ENCODE results near the gene THSD4. TPM values are rescaled to one million over a fixed set of nuclear protein-coding genes. Genes with fewer than 3 reads are reported as not detected.

THSD4 gene
- polyA plus RNA-seq, 2 of the 4 experiments (the other 2 are of a cell fraction) = 15.8 to 40.7 TPM

DNA sequence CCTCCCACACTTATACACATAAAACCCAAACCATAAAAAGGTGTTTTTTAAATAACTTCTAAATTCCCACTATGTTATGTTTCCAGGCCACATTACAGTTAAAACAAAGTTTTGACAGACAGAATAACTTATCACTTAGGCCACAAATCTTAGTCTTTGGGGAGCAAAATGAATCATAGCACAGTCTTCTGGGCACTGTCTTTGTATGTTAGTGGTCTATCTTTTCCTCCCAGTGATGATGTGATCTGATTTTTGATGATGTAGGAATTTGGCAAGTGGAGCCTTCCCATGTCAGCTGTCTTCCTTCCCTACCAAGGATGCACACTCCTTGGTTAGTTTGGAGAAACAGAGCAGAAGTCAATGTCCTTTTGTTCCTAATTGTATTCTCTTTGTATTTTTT is 67.3 kb downstream of the THSD4 start:
- no peak for TF ChIP-seq KDM5A (IDR thresholded peaks at IDR 0.05)
- TF ChIP-seq SMC3 (IDR thresholded peaks at IDR 0.05) = no peak
- no peak for TF ChIP-seq CHD2 (IDR thresholded peaks at IDR 0.05; ENCODE audit: low read length, partially characterized antibody)
- TF ChIP-seq MAFK (IDR thresholded peaks at IDR 0.05; ENCODE audit: partially characterized antibody) = peak; percentile 54

DNA sequence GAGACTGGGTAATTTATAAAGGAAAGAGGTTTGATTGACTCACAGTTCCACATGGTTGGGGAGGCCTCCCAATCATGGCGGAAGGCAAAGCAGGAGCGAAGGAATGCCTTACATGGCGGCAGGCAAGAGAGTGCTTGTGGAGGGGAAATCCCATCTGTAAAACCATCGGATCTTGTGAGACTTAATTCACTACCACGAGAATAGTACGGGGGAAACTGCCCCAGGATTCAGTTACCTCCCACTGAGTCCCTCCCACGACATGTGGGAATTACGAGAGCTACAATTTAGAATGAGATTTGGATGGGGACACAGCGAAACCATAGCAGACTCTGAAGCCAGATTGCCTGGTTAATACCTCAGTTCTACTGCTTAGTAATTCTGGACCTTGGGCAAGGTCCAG is 67.8 kb downstream of the THSD4 start:
- WGBS (ENCODE audit: missing lambda C conversion rate) = 84% methylated on average over 9 of the region's 9 CpGs
- Histone ChIP-seq H3K27ac (no peak overlapping the region), H3K9me3 (no peaks in the 10 kb centered on the region), H3K4me2 (no peak overlapping the region), H3K4me3 (no peak overlapping the region), H3K4me1 (no peaks in the 10 kb centered on the region)
- POLR2A ChIA-PET = no interaction called here
- no peak for DNase-seq (ENCODE audit: low read depth in 1 of 2, low spot score in 1 of 2)
- no peak for ATAC-seq
- peak; percentile 28 for FAIRE-seq
- TF ChIP-seq EP300 (IDR thresholded peaks at IDR 0.05) = no peak
- TF ChIP-seq SMC3 (IDR thresholded peaks at IDR 0.05) = no peak
- TF ChIP-seq KDM1A (IDR thresholded peaks at IDR 0.05; ENCODE audit: low read depth) = no peak
- TF ChIP-seq TP53 (CRISPR knock-in tag; IDR thresholded peaks at IDR 0.05) = no peak
- TF ChIP-seq FOXS1 (CRISPR knock-in tag; IDR thresholded peaks at IDR 0.05) = no peak
- no peak for TF ChIP-seq PHF8 (IDR thresholded peaks at IDR 0.05; ENCODE audit: borderline replicate concordance, low read depth)
- no peak for TF ChIP-seq NFE2L2 (conservative IDR thresholded peaks at IDR 0.05; ENCODE audit: low read length)
- no peak for TF ChIP-seq ESRRA (IDR thresholded peaks at IDR 0.05; ENCODE audit: borderline replicate concordance, low read length)
- TF ChIP-seq ZSCAN20 (CRISPR knock-in tag; IDR thresholded peaks at IDR 0.05) = no peak
- TF ChIP-seq, protein P1, sequence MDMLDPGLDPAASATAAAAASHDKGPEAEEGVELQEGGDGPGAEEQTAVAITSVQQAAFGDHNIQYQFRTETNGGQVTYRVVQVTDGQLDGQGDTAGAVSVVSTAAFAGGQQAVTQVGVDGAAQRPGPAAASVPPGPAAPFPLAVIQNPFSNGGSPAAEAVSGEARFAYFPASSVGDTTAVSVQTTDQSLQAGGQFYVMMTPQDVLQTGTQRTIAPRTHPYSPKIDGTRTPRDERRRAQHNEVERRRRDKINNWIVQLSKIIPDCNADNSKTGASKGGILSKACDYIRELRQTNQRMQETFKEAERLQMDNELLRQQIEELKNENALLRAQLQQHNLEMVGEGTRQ (IDR thresholded peaks at IDR 0.05) = no peak
- CTCF ChIA-PET = no interaction called here

More for the DNA sequence above, 67.3 kb downstream of the THSD4 start:
- POLR2A ChIA-PET = no interaction called here
- DNase-seq (ENCODE audit: low read depth in 1 of 2, low spot score in 1 of 2) = no peak
- ATAC-seq = no peak
- no peaks in the 10 kb centered on the region for H3K9me3 ChIP-seq
- H3K4me2 ChIP-seq = no peak overlapping the region
- CTCF ChIA-PET = no interaction called here
- H3K4me1 ChIP-seq = no peaks in the 10 kb centered on the region
- H3K27ac ChIP-seq = no peak overlapping the region
- peak; percentile 51 for FAIRE-seq
- no peak overlapping the region for H3K4me3 ChIP-seq

DNA sequence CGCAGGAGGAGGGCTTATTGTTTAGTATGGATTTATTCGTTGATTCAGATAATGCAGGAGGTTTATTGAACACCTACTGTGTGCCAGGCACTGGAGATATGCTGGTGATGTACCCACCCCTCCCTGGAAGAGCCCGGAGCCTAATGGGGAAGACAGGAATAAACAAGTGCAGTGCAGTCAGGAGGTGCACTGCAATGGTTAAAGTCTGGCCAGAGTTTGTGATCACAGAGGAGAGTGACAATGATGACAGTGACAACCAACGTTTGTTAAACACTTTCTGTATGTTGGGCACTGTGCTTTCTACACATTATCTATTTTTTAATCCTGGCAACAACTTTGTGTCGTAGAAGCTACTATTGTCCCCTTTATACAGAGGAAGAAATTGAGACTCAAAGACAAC is 70.4 kb downstream of the THSD4 start:
- Histone ChIP-seq H3K9me3 (no peaks in the 10 kb centered on the region), H3K4me1 (no peaks in the 10 kb centered on the region), H3K4me3 (no peak overlapping the region), H3K4me2 (no peak overlapping the region), H3K27ac (no peak overlapping the region; a peak in 1 of 6 replicates)
- no peak for ATAC-seq
- TF ChIP-seq HDAC2 (IDR thresholded peaks at IDR 0.05) = no peak
- no peak for TF ChIP-seq RARB (CRISPR knock-in tag; IDR thresholded peaks at IDR 0.05)
- TF ChIP-seq CEBPB (IDR thresholded peaks at IDR 0.05) = no peak
- TF ChIP-seq ZC3H11A (IDR thresholded peaks at IDR 0.05) = no peak
- no peak for TF ChIP-seq CBX8 (IDR thresholded peaks at IDR 0.05)
- TF ChIP-seq RAD21 (conservative IDR thresholded peaks at IDR 0.05 in 1 of 2, IDR thresholded peaks at IDR 0.05 in 1 of 2) = no peak
- TF ChIP-seq, protein P2, sequence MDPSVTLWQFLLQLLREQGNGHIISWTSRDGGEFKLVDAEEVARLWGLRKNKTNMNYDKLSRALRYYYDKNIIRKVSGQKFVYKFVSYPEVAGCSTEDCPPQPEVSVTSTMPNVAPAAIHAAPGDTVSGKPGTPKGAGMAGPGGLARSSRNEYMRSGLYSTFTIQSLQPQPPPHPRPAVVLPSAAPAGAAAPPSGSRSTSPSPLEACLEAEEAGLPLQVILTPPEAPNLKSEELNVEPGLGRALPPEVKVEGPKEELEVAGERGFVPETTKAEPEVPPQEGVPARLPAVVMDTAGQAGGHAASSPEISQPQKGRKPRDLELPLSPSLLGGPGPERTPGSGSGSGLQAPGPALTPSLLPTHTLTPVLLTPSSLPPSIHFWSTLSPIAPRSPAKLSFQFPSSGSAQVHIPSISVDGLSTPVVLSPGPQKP (IDR thresholded peaks at IDR 0.05; ENCODE audit: low read depth, low read length) = no peak
- no peak for TF ChIP-seq GATA3 (IDR thresholded peaks at IDR 0.05; ENCODE audit: borderline replicate concordance)
- TF ChIP-seq, protein P3, sequence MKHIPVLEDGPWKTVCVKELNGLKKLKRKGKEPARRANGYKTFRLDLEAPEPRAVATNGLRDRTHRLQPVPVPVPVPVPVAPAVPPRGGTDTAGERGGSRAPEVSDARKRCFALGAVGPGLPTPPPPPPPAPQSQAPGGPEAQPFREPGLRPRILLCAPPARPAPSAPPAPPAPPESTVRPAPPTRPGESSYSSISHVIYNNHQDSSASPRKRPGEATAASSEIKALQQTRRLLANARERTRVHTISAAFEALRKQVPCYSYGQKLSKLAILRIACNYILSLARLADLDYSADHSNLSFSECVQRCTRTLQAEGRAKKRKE (CRISPR knock-in tag; IDR thresholded peaks at IDR 0.05; ENCODE audit: low read depth) = no peak
- TF ChIP-seq PHF8 (IDR thresholded peaks at IDR 0.05; ENCODE audit: borderline replicate concordance, low read depth) = no peak
- TF ChIP-seq, protein P1 (IDR thresholded peaks at IDR 0.05) = no peak
- no peak for TF ChIP-seq TFCP2L1 (CRISPR knock-in tag; IDR thresholded peaks at IDR 0.05)
- TF ChIP-seq MAFK (IDR thresholded peaks at IDR 0.05; ENCODE audit: partially characterized antibody) = no peak
- TF ChIP-seq EHMT2 (IDR thresholded peaks at IDR 0.05; ENCODE audit: low read depth) = no peak
- TF ChIP-seq SMC3 (IDR thresholded peaks at IDR 0.05) = no peak
- TF ChIP-seq MYC (IDR thresholded peaks at IDR 0.05; ENCODE audit: borderline replicate concordance, low read length) = no peak
- CTCF ChIA-PET = interaction anchor here (1.1 kb wide), 1 partner anchor 43 kb away, joined by 3 read pairs; no protein-coding TSS in a partner anchor
- POLR2A ChIA-PET = no interaction called here
- FAIRE-seq = no peak
- WGBS (ENCODE audit: missing lambda C conversion rate) = 80% methylated on average over 5 of the region's 5 CpGs
- DNase-seq (ENCODE audit: low read depth in 1 of 2, low spot score in 1 of 2) = no peak

All from A549 (cell line).